SK-N-SH (cell line): Measurements from ENCODE around the gene DGKZ. TPM values are rescaled to one million over a fixed set of nuclear protein-coding genes. Genes with fewer than 3 reads are reported as not detected.

ENCODE experiments used
- CTCF ChIA-PET: fragments of 300-600, 350-600 bp; formaldehyde crosslinking; extraction: SDS; loops from one replicate; lab custom pipeline; 2021; lab: Yijun Ruan, JAX
- POLR2A ChIA-PET: fragments of 350-600 bp; sonication (Branson Sonifier 250); formaldehyde crosslinking; extraction: SDS; loops from one replicate; lab custom pipeline; 2020; ENCODE audit warnings: antibody characterized with exemption, inconsistent platforms; lab: Yijun Ruan, JAX
- DNase-seq: peaks from one replicate; pipeline ENCODE4 v3.0.0; 2012
- H2AFZ ChIP-seq: fragments of 200-600 bp; sonication (generic); 2 replicates; pipeline ENCODE4 v1.8.1; 2016; ENCODE audit warnings: antibody characterized with exemption, mild to moderate bottlenecking, low read depth
- H3F3A ChIP-seq: fragments of 200-600 bp; sonication (generic); replicated peaks from 2 replicates; pipeline ENCODE3; 2016; ENCODE audit warnings: antibody characterized with exemption, mild to moderate bottlenecking; ENCODE audit not compliant: insufficient read depth
- H3K27ac ChIP-seq, 2 experiments: fragments of 200-500 bp in 1 of 2; fragments of 200-600 bp in 1 of 2; sonication (Bioruptor generic) in 1 of 2; sonication (generic), shearing (Covaris generic) in 1 of 2; 2 replicates each; pipeline versions ENCODE4 v1.5.1 to v1.6.1; 2014 to 2016; ENCODE audit warnings: low read depth in 2 of 2, inconsistent platforms in 1 of 2, low read length in 1 of 2, mild to moderate bottlenecking in 1 of 2, mixed read lengths in 1 of 2
- H3K27me3 ChIP-seq: fragments of 200-600 bp; sonication (generic), shearing (Covaris generic); 2 replicates; pipeline ENCODE4 v1.6.1; 2016; ENCODE audit warnings: mixed run types; ENCODE audit not compliant: insufficient read depth
- H3K36me3 ChIP-seq, 2 experiments: fragments of 200-500 bp in 1 of 2; fragments of 200-600 bp in 1 of 2; sonication (Bioruptor generic) in 1 of 2; sonication (generic) in 1 of 2; replicated peaks in 1 of 2; 2 replicates each; pipeline versions ENCODE3 to v1.5.1; 2014 to 2016; ENCODE audit warnings: low read length in 1 of 2, mild to moderate bottlenecking in 1 of 2; ENCODE audit not compliant: insufficient read depth in 2 of 2, control insufficient read depth in 1 of 2
- H3K4me1 ChIP-seq, 2 experiments: fragments of 200-500 bp in 1 of 2; fragments of 200-600 bp in 1 of 2; sonication (Bioruptor generic) in 1 of 2; sonication (generic), shearing (Covaris generic) in 1 of 2; 2 replicates each; pipeline versions ENCODE4 v1.5.1 to v1.6.1; 2014 to 2016; ENCODE audit warnings: low read depth in 1 of 2, low read length in 1 of 2, mixed run types in 1 of 2; ENCODE audit not compliant: insufficient read depth in 2 of 2, control insufficient read depth in 1 of 2
- H3K4me2 ChIP-seq: fragments of 200-600 bp; sonication (generic), shearing (Covaris generic); 2 replicates; pipeline ENCODE4 v1.6.1; 2017; ENCODE audit warnings: mixed run types
- H3K4me3 ChIP-seq, 2 experiments: fragments of 200-500 bp in 1 of 2; fragments of 200-600 bp in 1 of 2; sonication (Bioruptor generic) in 1 of 2; sonication (generic), shearing (Covaris generic) in 1 of 2; 2 replicates each; pipeline versions ENCODE4 v1.5.1 to v1.8.1; 2014 to 2016; ENCODE audit warnings: low read depth in 2 of 2, inconsistent platforms in 1 of 2, low read length in 1 of 2, mild to moderate bottlenecking in 1 of 2, mixed read lengths in 1 of 2, moderate library complexity in 1 of 2
- H3K79me2 ChIP-seq: fragments of 200-600 bp; sonication (generic); 2 replicates; pipeline ENCODE4 v1.8.1; 2017; ENCODE audit warnings: mild to moderate bottlenecking; ENCODE audit not compliant: insufficient read depth
- H3K9ac ChIP-seq: fragments of 200-600 bp; sonication (generic); 2 replicates; pipeline ENCODE4 v1.6.1; 2017; ENCODE audit warnings: mixed run types
- H3K9me2 ChIP-seq: fragments of 200-600 bp; sonication (generic); 2 replicates; pipeline ENCODE4 v1.6.1; 2017; ENCODE audit warnings: mixed run types
- H3K9me3 ChIP-seq: fragments of 200-600 bp; sonication (generic); 2 replicates; pipeline ENCODE4 v1.6.1; 2017; ENCODE audit warnings: mixed run types, mild to moderate bottlenecking, moderate library complexity
- H4K20me1 ChIP-seq: fragments of 200-600 bp; sonication (generic); 2 replicates; pipeline ENCODE4 v1.6.1; 2017; ENCODE audit warnings: mild to moderate bottlenecking, mixed run types; ENCODE audit not compliant: insufficient read depth
- CHD2 ChIP-seq: fragments of 150-350 bp; IDR thresholded peaks from 2 replicates; pipeline ENCODE4 v1.6.1; 2018; ENCODE audit warnings: low read length; ENCODE audit not compliant: partially characterized antibody
- CTCF ChIP-seq: fragments of 200-600 bp; sonication (generic); IDR thresholded peaks from 2 replicates; pipeline ENCODE4 v1.6.1; 2017; ENCODE audit warnings: antibody characterized with exemption, mild to moderate bottlenecking, moderate library complexity
- EP300 ChIP-seq, 2 experiments: IDR thresholded peaks; 2 replicates each; pipeline versions ENCODE4 v1.4.0 to v1.6.1; 2012; ENCODE audit warnings: borderline replicate concordance in 1 of 2, low read depth in 1 of 2, low read length in 1 of 2
- GABPA ChIP-seq: IDR thresholded peaks from 2 replicates; pipeline ENCODE4 v1.4.0; 2012; ENCODE audit warnings: low read depth, mild to moderate bottlenecking
- GATA2 ChIP-seq: sonication (generic); formaldehyde crosslinking; IDR thresholded peaks from 2 replicates; pipeline ENCODE4 v1.5.0; 2020; ENCODE audit warnings: mild to moderate bottlenecking, missing genetic modification reagents
- JUND ChIP-seq: IDR thresholded peaks from 2 replicates; pipeline ENCODE4 v1.4.0; 2012
- NFIC ChIP-seq: IDR thresholded peaks from 2 replicates; pipeline ENCODE4 v1.4.0; 2012; ENCODE audit warnings: borderline replicate concordance
- RAD21 ChIP-seq: IDR thresholded peaks from 2 replicates; pipeline ENCODE4 v1.6.1; 2012; ENCODE audit warnings: mild to moderate bottlenecking, low read length
- RCOR1 ChIP-seq: fragments of 150-350 bp; IDR thresholded peaks from 2 replicates; pipeline ENCODE4 v1.6.1; 2017; ENCODE audit warnings: antibody characterized with exemption, low read length
- RFX5 ChIP-seq: IDR thresholded peaks from 2 replicates; pipeline ENCODE4 v1.6.1; 2012; ENCODE audit warnings: mild to moderate bottlenecking, improper control_type of control experiment, low read length
- TEAD4 ChIP-seq: IDR thresholded peaks from 2 replicates; pipeline ENCODE4 v1.4.0; 2012; ENCODE audit warnings: mild to moderate bottlenecking, borderline replicate concordance; ENCODE audit not compliant: insufficient read depth
- USF2 ChIP-seq: fragments of 150-350 bp; IDR thresholded peaks from 2 replicates; pipeline ENCODE4 v1.6.1; 2017; ENCODE audit warnings: antibody characterized with exemption, low read length, low read depth, borderline replicate concordance
- WGBS: methylation state at CpG from one replicate; pipeline ENCODE4 v1.1.6; 2017; ENCODE audit warnings: low lambda C conversion rate; 5-methylcytosine and 5-hydroxymethylcytosine counted together
- polyA plus RNA-seq, 3 experiments: library from polyadenylated mRNA; depleted of rRNA; stranded (reverse); fragments of >200 nt; gene quantifications; 2 replicates each; pipeline ENCODE4 v1.2.3, GENCODE V29; 2012

The DGKZ gene
- polyA plus RNA-seq, 1 of the 3 experiments (the other 2 are of a cell fraction), result 33.2 TPM

- peak within 1 kb of the TSS; percentile 56; the same call in 1 of the 2 replicates for H2AFZ ChIP-seq
- peak; percentile 96 for DNase-seq
- peaks cover 10 to 23% of the 10 kb centered on the region in 2 experiments; a peak in 2 of 4 replicates for H3K4me1 ChIP-seq
- peaks cover 0 to 16% of the 10 kb centered on the region in 2 experiments for H3K36me3 ChIP-seq
- H3K4me3 ChIP-seq, result peak within 1 kb of the TSS; percentile 71 to 88
- ChIA-PET POLR2A (interaction anchor here (1.2 to 1.4 kb wide), 2 partner anchors 11 to 138 kb away, joined by 3 to 7 read pairs; partner anchors contain the start of gene CHRM4), CTCF (interaction anchor here (1.2 to 5.3 kb wide), 3 partner anchors 9 to 142 kb away, joined by 3 to 37 read pairs (median 5); partner anchors contain the start of gene CHRM4)
- no peaks in the 10 kb centered on the region for H3K9me3 ChIP-seq
- TF ChIP-seq GATA2 (CRISPR knock-in tag), result no peak
- TF ChIP-seq JUND, result no peak
- TF ChIP-seq USF2, result no peak
- TF ChIP-seq GABPA, result no peak
- TF ChIP-seq RFX5, result no peak
- TF ChIP-seq RCOR1, result no peak
- no peak for TF ChIP-seq EP300 (IDR thresholded peaks at IDR 0.05; ENCODE audit: borderline replicate concordance in 1 of 2, low read depth in 1 of 2, low read length in 1 of 2)
- TF ChIP-seq RAD21, result no peak
- no peak for TF ChIP-seq TEAD4
- no peak for TF ChIP-seq NFIC
- no peak for TF ChIP-seq CTCF
- no peak for TF ChIP-seq CHD2
- H3K79me2 ChIP-seq, result no peaks in the 10 kb centered on the region; the same call in 1 of the 2 replicates
- peaks cover 3% of the 10 kb centered on the region for H3F3A ChIP-seq
- H3K27me3 ChIP-seq, result no peaks in the 10 kb centered on the region
- H4K20me1 ChIP-seq, result no peaks in the 10 kb centered on the region
- WGBS, result 5% methylated on average over 7 of the region's 96 CpGs
- peak within 1 kb of the TSS; percentile 98 for H3K4me2 ChIP-seq
- peak within 1 kb of the TSS; percentile 61 to 88 for H3K27ac ChIP-seq
- peak within 1 kb of the TSS; percentile 84 for H3K9ac ChIP-seq
- H3K9me2 ChIP-seq, result no peaks in the 10 kb centered on the region
These were observed 34.0 kb downstream of the DGKZ start, which contains the start of gene MDK for GRCh38 chr11:46381048-46381818. Gene MDK (plus strand): TSS chr11:46381669. CDS start chr11:46382058, 389 bp downstream.
